ENCODE data around the gene JKAMP.

JKAMP gene

GRCh38 chr14:59503256-59503655 is 18.9 kb downstream of the JKAMP start:
- TF ChIP-seq, protein P1, sequence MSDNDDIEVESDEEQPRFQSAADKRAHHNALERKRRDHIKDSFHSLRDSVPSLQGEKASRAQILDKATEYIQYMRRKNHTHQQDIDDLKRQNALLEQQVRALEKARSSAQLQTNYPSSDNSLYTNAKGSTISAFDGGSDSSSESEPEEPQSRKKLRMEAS (IDR thresholded peaks at IDR 0.05; ENCODE audit: low read depth, low read length) = no peak
- no peak for TF ChIP-seq CTCF (IDR thresholded peaks at IDR 0.05; ENCODE audit: low read depth, low read length)
- no peak for TF ChIP-seq MYC (IDR thresholded peaks at IDR 0.05; ENCODE audit: low read depth, low read length)
- TF ChIP-seq POLR2A (IDR thresholded peaks at IDR 0.05; ENCODE audit: extremely low read depth, insufficient read length) = no peak
- no peak overlapping the region for H3K4me3 ChIP-seq (ENCODE audit: low read depth, low read length)
- DNase-seq (ENCODE audit: low read depth) = no peak

- no peak overlapping the region for H3K4me3 ChIP-seq (ENCODE audit: low read depth, low read length)
- peak; percentile 89 for TF ChIP-seq CTCF (IDR thresholded peaks at IDR 0.05; ENCODE audit: low read depth, low read length)
- TF ChIP-seq, protein P1 (IDR thresholded peaks at IDR 0.05; ENCODE audit: low read depth, low read length) = no peak
- peak; percentile 54 for DNase-seq (ENCODE audit: low read depth)
These were observed 22.9 kb downstream of the JKAMP start for GRCh38 chr14:59507063-59507751.

GRCh38 chr14:59507752-59508103 is 23.4 kb downstream of the JKAMP start:
- DNase-seq (ENCODE audit: low read depth) = no peak
- H3K4me3 ChIP-seq (ENCODE audit: low read depth, low read length) = no peak overlapping the region
- no peak for TF ChIP-seq MYC (IDR thresholded peaks at IDR 0.05; ENCODE audit: low read depth, low read length)
- TF ChIP-seq, protein P1 (IDR thresholded peaks at IDR 0.05; ENCODE audit: low read depth, low read length) = no peak
- TF ChIP-seq CTCF (IDR thresholded peaks at IDR 0.05; ENCODE audit: low read depth, low read length) = no peak
- TF ChIP-seq POLR2A (IDR thresholded peaks at IDR 0.05; ENCODE audit: extremely low read depth, insufficient read length) = no peak

DNA sequence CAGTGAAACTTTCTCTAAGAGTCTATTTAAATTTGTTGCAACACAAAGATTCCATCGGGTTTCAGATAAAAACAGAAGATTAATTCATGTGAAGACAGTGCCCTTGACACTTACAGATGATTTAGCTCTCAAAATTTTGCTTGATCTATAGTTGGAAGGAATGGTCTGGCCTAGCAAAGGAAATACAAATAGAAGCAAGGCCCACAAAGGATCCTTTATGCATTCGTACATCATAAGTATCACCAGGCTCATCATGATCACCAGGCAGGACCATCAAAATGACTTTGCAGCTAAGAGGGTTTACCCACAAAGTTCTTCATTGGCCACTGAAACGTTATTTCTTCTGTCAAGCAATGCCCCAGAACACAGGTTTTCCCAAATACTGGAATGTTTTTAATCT is 24.8 kb downstream of the JKAMP start:
- H3K4me3 ChIP-seq (ENCODE audit: low read depth, low read length) = no peak overlapping the region
- no peak for DNase-seq (ENCODE audit: low read depth)
- TF ChIP-seq POLR2A (IDR thresholded peaks at IDR 0.05; ENCODE audit: extremely low read depth, insufficient read length) (no peak), CTCF (IDR thresholded peaks at IDR 0.05; ENCODE audit: low read depth, low read length) (no peak), MYC (IDR thresholded peaks at IDR 0.05; ENCODE audit: low read depth, low read length) (no peak)
- TF ChIP-seq, protein P1 (IDR thresholded peaks at IDR 0.05; ENCODE audit: low read depth, low read length) = no peak

DNA sequence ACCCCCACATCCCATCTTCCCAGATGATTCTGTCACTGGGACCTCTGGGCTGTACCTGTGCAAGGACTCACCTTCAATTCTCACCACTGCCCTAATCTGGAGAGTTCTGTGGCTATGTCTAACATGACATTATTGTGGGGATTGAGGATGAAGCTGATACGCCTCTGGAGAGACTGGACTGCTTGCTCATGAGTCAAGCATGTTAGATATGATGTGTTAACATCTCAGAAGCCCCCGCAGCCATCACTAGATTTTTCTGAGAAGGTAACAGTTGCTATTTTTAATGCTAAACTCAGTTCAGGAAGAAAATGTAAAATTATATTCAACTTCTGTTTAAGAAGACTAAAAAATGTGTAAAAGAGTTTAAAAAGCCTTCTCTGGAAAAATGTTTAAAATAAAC is 25.7 kb downstream of the JKAMP start:
- H3K4me3 ChIP-seq (ENCODE audit: low read depth, low read length) = no peak overlapping the region
- TF ChIP-seq CTCF (IDR thresholded peaks at IDR 0.05; ENCODE audit: low read depth, low read length) (no peak), POLR2A (IDR thresholded peaks at IDR 0.05; ENCODE audit: extremely low read depth, insufficient read length) (no peak)
- DNase-seq (ENCODE audit: low read depth) = no peak

GRCh38 chr14:59510966-59511365 is 26.6 kb downstream of the JKAMP start:
- no peak for TF ChIP-seq MYC (IDR thresholded peaks at IDR 0.05; ENCODE audit: low read depth, low read length)
- no peak for TF ChIP-seq POLR2A (IDR thresholded peaks at IDR 0.05; ENCODE audit: extremely low read depth, insufficient read length)
- TF ChIP-seq, protein P1 (IDR thresholded peaks at IDR 0.05; ENCODE audit: low read depth, low read length) = no peak
- TF ChIP-seq CTCF (IDR thresholded peaks at IDR 0.05; ENCODE audit: low read depth, low read length) = no peak
- H3K4me3 ChIP-seq (ENCODE audit: low read depth, low read length) = no peak overlapping the region
- no peak for DNase-seq (ENCODE audit: low read depth)
